ENCODE results near the gene COL16A1. TPM values are rescaled to one million over a fixed set of nuclear protein-coding genes. Genes with fewer than 3 reads are reported as not detected.

COL16A1 gene
- total RNA-seq, 1 donor from 2014 or later = 0.33 TPM

DNA sequence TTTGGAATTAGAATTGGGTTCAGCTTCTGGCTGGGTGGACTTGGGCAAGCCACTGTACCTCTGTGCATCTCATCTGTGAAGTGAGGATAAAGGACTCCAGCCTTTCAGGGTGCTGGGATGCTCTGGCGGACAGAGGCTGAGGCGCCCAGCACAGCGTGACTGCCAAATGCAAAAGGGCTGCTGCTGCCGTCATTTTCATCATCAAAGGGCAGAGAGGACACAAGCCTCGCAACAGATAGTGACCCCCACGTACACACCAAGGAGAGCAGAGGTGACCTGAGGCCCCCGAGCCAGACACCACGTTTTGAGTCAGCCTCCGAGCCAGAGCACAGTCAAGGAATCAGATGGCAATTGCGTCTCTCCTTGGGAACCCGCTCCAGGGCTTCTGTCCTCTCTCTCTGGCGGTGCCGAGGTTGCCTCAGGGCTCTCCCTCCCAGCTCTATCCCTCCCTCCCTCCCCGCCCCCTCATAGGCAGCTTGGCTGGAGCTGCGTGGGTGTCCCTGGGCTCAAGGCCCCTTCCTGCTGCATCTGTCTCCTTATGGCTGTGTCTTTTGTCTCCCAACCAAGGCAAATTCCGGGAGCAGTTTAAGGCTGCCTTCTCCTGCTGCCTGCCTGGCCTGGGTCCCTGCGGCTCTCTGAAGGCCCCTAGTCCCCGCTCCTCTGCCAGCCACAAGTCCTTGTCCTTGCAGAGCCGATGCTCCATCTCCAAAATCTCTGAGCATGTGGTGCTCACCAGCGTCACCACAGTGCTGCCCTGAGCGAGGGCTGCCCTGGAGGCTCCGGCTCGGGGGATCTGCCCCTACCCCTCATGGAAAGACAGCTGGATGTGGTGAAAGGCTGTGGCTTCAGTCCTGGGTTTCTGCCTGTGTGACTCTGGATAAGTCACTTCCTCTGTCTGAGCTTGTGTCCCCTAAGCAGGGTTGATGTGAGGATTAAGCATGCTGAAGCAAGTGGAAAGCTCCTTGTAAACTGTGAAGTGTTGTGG is 77.3 kb downstream of the COL16A1 start:
- no peak for DNase-seq (ENCODE audit: low read depth, low spot score)

- no peak for DNase-seq (ENCODE audit: low read depth, low spot score)
These were observed 78.1 kb downstream of the COL16A1 start for GRCh38 chr1:31625561-31626222.

DNA sequence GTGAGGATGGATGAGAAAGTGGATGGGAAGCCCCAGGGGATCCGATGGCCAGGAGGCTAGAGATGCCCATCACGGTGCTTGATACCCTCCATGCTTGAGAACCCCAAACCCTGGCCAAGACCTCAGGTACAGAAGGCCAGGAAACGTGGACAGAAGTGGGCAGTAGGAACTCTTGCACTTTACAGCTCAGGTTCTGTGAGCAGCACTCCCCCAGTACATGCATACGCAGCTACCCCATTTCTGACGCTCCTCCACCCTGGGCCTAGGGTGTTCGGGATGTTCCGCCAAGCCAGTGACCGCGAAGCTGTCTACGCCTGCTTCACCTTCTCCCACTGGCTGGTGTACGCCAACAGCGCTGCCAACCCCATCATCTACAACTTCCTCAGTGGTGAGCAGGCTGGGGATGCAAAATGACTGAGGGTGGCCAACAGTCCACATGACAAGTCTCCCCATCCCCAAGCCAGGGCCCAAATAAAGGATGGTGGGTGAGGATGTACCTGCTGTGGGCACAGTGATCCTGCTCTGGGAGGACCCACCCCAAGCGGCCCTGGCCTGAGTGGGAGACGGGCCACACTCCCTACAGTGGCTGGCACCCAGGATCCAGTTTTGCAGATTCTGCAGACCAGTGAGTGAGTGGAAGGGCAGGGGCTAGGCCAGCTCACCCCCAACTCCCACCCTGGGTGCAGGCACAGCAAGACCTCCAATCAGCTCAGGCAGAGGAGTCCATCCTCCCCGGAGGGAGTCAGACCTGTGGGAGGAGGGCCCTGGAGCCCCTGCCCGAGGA is 78.9 kb downstream of the COL16A1 start:
- no peak for DNase-seq (ENCODE audit: low read depth, low spot score)

DNA sequence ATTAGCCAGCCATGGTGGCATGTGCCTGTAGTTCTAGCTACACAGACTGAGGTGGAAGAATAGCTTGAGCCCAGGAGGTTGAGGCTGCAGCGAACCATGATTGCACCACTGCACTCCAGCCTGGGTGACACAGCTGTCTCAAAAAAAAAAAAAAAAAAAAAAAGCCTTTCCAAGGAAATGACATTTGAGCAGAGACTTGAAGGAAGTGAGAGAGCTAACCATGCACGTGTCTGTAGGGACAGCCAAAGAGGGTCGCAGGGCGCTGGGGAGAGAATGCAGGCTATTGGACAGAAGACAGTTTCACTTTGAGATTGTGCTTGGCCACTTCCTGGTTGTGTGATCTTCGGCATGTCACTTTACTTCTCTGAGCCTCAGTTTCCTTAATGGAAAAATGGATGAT is 79.5 kb downstream of the COL16A1 start:
- DNase-seq (ENCODE audit: low read depth, low spot score) = no peak

GRCh38 chr1:31623365-31623764 is 80.5 kb downstream of the COL16A1 start:
- no peak for DNase-seq (ENCODE audit: low read depth, low spot score)

DNA sequence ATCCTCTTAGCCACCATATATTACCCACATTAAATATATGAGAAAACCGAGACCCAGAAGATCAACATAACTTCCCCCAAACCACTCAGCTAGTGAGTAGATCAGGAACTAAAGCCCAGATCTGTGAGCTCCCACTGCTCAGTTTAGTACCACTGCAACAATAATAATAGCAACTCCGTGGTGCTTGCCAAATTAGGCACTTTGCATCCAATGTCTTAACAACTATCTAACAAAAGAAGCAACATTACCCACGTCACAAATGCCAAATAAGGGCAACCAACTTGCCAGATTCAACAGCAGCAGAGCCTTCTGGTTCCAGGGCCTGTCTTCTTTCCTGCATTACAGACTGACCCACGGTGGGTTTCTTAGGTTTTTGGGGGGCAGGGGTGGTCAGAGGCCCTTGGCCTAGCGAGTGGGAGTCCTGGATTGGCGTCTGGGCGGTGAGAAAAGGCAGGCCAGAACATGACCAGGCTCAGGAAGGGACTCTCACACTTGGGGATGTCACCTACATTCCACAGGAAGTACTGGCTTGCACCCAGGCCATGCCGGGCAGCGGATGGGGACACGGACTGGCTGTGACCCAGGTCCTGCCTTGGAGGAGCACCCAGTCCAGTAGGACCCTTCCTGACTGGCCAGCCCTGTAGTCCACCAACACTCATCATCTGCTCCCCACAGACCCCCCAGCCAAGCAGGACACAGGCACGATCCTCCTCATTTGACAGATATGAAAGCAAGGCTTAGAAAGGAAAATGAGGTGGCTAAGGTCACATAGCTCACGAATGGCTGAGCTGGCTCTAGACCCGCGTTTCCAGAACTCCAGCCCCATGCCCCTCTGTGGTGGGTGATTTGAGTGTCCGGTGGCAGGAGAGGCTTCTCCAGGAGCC is 81.7 kb downstream of the COL16A1 start:
- no peak for DNase-seq (ENCODE audit: low read depth, low spot score)

DNA sequence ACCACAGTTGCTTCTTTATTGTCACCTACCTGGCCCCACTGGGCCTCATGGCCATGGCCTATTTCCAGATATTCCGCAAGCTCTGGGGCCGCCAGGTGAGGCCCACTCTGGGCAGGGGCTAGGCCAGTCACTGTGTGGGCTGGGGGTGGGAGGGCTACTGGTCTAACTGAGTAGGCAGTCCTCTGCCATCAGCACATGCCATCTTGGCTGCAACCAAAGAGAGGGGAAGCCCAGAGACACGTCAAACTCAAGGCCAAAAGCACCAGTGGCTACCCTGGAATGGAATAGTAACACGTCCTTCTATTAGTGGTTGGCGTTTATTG is 82.4 kb downstream of the COL16A1 start:
- DNase-seq (ENCODE audit: low read depth, low spot score) = no peak

DNA sequence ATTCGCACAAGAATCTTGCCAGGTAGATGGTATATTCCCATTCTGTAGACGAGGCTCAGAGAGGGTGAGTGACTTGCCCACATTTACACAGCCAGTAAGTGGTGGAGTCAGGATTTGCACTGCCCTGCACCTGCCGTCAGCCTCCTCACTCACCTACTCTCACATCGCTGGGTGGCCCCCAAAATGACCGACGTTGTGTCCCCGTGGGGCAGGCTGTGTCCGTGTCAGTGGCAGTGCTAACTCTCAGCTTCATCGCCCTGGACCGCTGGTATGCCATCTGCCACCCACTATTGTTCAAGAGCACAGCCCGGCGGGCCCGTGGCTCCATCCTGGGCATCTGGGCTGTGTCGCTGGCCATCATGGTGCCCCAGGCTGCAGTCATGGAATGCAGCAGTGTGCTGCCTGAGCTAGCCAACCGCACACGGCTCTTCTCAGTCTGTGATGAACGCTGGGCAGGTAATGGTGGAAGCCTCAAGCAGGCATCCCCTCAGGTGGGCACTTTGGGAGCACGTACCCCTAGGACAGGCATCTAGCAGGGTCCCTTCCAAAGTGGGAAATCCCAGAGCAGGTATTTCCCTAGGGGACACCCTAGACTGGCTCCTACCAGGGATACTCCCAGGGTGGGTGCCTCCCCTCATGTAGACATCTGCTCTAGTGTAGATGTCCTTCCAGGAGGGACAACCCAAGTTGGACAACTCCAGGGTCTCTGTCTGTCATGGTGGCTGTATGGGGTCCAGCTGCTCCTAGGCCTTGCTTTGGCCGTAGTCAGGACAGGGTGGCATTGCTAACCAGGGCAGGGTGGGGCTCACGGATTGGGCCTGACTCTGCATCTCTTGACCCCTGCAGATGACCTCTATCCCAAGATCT is 83.0 kb downstream of the COL16A1 start:
- DNase-seq (ENCODE audit: low read depth, low spot score) = no peak

- DNase-seq (ENCODE audit: low read depth, low spot score) = no peak
These were observed 84.6 kb downstream of the COL16A1 start for GRCh38 chr1:31618916-31619846.

DNA sequence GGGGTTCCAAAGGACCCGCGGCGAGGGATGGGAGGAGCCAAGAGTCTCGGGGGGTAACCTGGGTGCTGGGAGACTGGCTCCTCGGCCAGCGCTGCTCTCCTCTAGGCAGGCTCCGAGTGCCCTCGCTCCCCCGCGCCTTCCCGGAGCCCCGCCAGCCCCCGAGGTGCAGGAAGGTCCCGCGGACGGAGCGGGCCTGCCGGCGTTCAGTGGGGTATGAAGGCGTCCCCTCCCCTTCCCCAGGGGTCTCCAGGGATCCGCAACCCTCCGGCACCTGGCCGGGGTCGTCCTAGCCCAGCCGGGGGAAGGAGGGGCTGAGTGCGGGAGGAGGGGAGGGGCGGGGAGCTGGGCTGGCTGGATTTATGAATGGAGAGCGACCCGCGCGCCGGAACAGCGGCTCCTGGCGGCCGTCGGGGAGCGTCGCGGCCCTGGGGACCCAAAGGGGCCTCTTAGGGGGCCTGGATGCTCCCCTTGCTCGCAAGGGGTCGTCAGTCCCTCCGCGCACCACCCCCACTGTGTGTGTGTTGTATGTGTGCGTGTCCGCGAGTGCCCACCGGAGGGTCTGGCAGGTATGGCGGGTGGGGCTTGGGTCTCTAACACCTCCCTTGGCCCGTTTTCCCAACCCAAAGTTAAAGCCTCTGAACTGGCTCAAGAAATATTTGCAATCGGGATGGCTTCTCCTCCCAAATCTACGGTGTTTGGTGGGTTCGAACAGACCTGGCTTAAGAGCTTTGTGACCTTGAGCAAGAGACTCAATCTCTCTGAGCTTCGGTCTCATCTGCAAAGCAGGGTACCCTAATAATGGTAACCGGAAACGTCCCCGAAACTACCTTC is 85.7 kb downstream of the COL16A1 start:
- no peak for DNase-seq (ENCODE audit: low read depth, low spot score)

DNA sequence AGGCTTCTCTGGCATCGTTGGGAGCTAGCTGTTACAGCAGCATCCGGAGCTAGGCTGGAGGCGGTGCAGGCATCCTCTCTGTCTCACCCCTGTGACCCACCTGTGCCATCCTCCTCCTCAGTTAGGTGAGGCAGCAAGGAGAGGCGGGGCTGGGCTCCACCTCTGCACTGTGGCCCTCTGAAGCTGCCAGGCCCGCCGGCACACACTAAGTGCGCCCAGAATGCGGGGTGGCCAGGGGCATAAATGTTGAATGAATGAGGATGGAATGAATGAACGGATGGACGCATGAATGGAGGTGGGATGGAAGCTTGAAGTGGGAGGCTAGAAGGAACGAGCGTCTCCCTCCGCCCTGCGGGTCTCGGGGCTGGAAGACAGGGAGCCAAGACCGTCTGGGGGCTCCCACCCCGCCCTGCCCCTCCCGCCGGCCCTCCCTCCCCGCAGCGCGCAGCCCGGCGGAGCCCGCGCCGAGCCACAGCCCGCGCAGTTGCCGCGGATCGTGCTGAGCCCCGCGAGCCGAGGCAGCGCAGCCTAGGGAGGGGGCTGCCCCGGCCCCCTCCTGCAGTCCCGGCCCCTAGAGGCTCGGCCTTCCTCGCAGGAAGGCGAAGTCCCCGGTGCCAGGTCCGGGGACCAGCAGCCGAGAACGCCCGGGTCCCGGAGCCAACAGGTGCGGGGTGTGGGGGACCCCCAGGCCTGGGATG is 86.5 kb downstream of the COL16A1 start, which contains the start of gene HCRTR1:
HCRTR1 (plus strand) TSS at position 472 of the 698 bp plus-strand sequence. CDS start 1,504 bp downstream, outside the sequence.
- no peak for DNase-seq (ENCODE audit: low read depth, low spot score)

DNA sequence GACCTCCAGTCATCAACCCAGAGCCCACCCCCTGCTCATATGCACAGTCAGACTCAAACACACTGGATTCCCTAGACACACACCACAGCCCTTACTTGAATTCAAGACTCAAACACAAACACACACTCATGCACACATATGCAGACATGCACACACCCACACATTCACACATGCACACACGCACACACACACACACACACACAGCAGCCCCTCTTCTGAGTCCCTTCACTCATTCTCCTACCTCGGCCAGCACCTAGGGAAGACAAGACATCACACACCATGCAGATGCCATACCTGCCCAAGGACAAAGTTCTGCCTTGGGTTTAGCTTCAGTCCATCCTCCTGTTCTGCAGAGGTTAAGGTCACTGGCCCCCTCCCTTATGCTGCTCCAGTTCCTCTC is 87.9 kb downstream of the COL16A1 start:
- DNase-seq (ENCODE audit: low read depth, low spot score) = no peak

- DNase-seq (ENCODE audit: low read depth, low spot score) = no peak
These were observed 88.4 kb downstream of the COL16A1 start for GRCh38 chr1:31615414-31615813.

GRCh38 chr1:31614414-31615005 is 89.3 kb downstream of the COL16A1 start:
- no peak for DNase-seq (ENCODE audit: low read depth, low spot score)

DNA sequence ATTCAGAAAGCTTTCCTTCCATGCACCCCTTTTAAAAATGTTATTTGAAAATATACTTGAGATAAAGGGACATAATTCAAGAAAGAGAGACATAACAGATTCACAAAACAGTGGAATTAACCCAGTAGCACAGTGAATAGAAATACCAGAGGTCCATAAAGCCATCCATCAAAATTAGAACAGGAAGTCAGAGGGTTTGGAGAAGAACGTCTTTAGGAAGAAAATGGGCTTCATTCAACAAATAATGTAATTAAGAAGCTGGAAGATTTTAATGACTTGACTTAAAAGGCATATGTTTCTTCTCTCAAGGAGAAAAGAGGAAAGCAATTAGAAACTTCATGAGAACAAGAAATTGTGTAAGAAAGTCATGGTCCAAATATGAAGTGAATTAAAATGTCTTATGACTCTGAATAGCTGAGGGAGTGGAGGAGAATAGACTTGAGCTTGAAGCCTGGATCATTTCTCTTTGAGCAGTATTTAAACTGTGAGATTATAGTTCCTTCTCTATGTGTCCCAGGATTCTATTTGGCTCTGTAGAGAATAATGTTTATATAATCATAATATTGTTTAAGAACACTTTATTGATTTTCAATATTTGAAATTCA is 94.2 kb downstream of the COL16A1 start:
- no peak for DNase-seq (ENCODE audit: low read depth, low spot score)

DNA sequence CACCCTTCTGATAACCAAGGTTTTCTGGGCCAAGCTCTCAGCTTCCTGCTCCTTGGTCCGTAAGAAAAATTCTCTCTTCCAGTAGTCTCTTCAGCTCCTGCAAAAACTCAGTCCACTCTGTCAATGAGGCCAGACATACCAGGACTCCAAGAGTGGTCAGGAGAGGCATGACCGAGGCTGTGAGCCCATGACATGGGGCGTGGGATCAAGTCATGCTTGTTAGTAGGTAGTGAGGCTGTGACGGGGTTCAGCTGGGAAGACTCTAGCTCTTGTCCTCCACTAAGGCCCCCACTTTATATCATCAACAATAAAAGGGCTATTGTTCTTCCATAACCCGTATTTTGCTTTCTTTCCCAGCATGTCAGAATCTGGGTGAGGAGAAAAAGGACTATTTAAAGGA is 96.5 kb downstream of the COL16A1 start:
- DNase-seq (ENCODE audit: low read depth, low spot score) = no peak
